ENCODE measurements around the gene BRCA2.

BRCA2 gene

DNA sequence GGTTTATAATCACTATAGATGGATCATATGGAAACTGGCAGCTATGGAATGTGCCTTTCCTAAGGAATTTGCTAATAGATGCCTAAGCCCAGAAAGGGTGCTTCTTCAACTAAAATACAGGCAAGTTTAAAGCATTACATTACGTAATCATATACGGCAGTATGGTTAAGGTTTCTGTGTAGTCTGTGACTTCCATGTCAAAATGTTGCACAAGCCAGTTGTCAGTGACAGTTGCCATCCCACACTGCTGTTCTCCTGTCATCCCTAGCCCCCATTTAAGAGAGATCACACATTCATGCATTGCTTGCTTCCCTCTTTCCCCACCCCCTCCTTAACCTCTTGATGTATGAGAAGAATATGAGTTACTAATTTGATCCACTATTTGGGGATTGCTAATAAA lies 47.3 kb downstream of the BRCA2 start:
- DNase-seq, result no peak
- in situ Hi-C loops (cut with HindIII; ENCODE audit: low pct_ligation_motif_present, low pct_unique_long_range_greater_than_20kb, low sequenced_read_pairs), result no loop called here

- DNase-seq, result no peak
- in situ Hi-C loops (cut with HindIII; ENCODE audit: low pct_ligation_motif_present, low pct_unique_long_range_greater_than_20kb, low sequenced_read_pairs), result no loop called here
Measured at GRCh38 chr13:32370805-32371204, 55.5 kb downstream of the BRCA2 start.

DNA sequence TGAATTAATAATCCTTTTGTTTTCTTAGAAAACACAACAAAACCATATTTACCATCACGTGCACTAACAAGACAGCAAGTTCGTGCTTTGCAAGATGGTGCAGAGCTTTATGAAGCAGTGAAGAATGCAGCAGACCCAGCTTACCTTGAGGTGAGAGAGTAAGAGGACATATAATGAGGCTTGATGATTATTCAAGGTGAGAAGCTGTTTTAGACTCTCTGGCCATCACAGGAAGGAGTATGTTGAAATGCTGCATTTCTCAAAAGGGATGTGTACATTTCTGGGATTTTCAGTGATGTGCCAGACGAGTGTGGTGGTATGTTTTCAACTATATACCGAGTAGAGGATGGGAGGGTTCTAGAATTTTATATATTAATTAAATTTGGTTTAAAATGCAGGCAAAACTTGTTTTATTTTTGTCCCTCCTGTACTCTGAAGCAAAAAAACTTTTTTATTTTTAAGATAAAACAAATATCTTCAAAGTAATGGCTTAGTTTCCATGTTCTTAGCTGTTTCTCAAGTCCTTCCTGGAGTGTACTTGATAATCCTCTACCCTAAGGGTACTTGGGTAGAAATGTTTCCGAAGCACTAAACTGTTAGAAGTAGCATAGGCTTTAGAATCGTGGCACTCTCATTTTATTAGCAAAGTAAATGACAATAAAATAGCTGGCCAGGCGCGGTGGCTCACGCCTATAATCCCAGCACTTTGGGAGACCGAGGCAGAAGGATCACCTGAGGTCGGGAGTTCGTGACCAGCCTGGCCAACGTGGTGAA lies 61.5 kb downstream of the BRCA2 start:
- no peak for DNase-seq
- in situ Hi-C loops (cut with HindIII; ENCODE audit: low pct_ligation_motif_present, low pct_unique_long_range_greater_than_20kb, low sequenced_read_pairs), result no loop called here

DNA sequence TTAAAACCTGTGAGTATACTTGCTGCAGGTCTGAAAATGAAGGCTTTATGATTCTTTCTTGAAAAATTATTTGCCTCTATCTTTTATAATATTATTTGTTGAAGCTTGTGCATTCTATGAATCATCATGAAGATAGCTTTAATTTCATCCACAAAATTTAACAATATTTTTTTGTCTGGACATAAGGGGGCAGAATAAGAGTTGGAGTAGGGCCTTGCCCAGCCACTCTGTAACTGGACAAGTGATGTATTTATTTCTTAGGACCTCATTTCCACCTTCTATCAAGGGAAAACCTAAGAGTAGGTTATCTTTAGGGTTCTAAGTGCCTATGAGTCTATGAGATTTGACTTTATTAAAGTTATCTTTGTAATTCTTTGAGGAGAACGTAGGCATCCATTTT lies 62.7 kb downstream of the BRCA2 start:
- in situ Hi-C loops (cut with HindIII; ENCODE audit: low pct_ligation_motif_present, low pct_unique_long_range_greater_than_20kb, low sequenced_read_pairs), result no loop called here
- peak; percentile 3 for DNase-seq

DNA sequence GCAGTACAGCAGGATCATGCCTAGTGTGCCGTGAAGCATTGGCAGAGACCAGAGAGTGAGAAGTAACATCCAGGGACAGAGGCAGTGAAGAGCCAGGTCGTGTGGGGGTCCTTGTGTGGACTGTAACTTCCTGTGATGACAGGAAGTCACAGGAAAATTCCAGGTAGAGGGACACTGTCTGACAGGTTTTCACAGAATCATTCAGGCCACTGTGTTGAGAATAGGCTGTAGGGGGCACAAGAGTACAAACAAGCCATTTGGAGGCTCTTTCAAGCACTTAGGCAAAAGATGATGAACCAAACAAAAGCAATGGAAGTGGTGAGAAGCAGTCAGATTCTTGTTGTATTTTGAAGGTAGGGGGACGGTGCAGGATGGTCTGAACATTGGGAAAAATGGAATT lies 66.2 kb downstream of the BRCA2 start:
- in situ Hi-C loops (cut with HindIII; ENCODE audit: low pct_ligation_motif_present, low pct_unique_long_range_greater_than_20kb, low sequenced_read_pairs), result no loop called here
- peak; percentile 8 for DNase-seq

DNA sequence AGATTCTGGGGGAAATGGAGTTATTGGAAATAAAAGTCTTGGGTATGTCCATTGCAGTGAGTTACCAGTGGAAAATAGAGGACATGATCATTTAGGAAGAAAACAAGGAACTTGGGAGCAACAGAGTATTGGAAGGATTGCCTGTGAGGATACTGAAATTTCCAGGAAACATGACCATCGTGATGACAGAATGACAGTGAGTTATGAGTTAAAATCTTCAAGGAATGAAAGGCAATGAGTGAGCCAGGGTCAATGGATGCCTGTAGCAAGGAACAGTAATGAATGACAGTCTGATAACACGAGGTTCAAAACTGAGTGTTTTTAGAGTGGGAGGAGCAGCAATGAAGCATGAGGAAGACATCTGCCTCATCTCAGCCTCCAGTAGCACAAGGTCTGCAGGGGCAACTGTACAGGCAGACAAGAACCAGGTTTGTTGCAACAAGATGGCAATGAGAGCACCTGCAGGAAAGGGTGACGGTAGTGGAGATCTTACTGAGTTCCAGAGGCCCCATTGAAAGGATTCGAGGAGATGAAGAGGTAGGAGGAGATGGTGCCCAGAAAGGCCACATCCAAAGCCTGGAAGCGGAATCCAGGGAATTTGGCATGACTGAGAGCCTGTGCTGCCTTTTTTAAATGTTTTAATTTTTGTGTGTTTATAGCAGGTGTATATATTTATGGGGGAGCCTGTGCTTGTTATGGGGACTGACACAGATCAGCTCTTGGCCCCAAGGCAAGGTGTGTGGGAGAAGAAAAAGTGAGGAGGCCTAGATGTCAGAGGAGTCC lies 68.7 kb downstream of the BRCA2 start:
- in situ Hi-C loops (cut with HindIII; ENCODE audit: low pct_ligation_motif_present, low pct_unique_long_range_greater_than_20kb, low sequenced_read_pairs), result no loop called here
- no peak for DNase-seq

DNA sequence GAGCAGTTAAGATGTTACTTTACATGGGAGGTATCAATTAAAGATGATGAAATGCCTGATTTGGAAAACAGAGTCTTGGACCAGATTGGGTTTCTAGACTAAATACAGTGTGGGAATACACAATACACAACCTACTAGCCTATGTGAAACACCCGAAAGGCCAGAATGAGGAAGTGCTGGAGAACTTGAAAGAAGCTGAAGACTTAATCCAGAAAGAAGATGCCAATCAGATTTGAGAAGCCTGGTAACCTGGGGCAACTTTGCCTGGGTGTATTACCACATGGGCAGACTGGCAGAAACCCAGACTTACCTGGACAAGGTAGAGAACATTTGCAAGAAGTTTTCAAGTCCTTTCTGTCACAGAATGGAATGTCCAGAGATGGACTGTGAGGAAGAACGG lies 69.4 kb downstream of the BRCA2 start:
- in situ Hi-C loops (cut with HindIII; ENCODE audit: low pct_ligation_motif_present, low pct_unique_long_range_greater_than_20kb, low sequenced_read_pairs), result no loop called here
- DNase-seq, result no peak

DNA sequence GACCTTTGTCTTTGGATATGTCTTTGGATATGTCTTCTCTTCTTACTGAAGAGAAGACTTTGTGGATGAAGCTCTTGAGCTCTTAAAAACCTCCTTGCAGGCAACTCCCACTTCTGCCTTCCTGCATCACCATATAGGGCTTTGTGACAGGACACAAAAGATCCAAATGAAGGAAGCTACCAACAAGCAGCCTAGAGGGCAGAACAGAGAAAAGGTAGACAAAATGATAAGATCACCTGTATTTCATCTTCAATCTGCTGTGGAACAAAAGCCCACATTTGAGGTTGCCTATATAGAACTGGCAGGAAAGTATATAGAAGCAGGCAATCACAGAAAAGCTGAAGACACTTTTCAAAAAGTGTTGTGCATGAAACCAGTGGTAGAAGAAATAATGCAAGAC lies 70.1 kb downstream of the BRCA2 start:
- in situ Hi-C loops (cut with HindIII; ENCODE audit: low pct_ligation_motif_present, low pct_unique_long_range_greater_than_20kb, low sequenced_read_pairs), result no loop called here
- DNase-seq, result no peak

- DNase-seq, result no peak
- in situ Hi-C loops (cut with HindIII; ENCODE audit: low pct_ligation_motif_present, low pct_unique_long_range_greater_than_20kb, low sequenced_read_pairs), result no loop called here
Measured at GRCh38 chr13:32390048-32390447, 74.7 kb downstream of the BRCA2 start.

DNA sequence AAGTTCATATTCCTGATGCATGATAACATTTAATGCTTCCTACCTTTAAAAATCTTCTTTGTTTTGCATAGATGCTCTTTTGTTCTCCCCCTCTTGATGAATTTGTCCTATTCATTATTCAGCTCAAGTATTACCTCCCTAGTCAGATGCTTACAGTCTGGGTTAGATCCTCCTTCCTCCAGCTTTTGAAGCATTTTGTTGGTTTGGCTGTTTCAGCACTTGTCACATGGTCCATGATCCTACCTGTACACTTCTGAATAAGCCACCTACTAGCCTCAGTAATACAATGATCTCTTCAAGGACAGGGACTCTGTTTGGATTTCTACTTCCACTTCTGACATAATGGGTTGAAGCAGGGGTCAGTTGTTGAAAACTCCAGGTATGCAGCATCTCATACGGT lies 75.2 kb downstream of the BRCA2 start:
- DNase-seq, result no peak
- in situ Hi-C loops (cut with HindIII; ENCODE audit: low pct_ligation_motif_present, low pct_unique_long_range_greater_than_20kb, low sequenced_read_pairs), result no loop called here

DNA sequence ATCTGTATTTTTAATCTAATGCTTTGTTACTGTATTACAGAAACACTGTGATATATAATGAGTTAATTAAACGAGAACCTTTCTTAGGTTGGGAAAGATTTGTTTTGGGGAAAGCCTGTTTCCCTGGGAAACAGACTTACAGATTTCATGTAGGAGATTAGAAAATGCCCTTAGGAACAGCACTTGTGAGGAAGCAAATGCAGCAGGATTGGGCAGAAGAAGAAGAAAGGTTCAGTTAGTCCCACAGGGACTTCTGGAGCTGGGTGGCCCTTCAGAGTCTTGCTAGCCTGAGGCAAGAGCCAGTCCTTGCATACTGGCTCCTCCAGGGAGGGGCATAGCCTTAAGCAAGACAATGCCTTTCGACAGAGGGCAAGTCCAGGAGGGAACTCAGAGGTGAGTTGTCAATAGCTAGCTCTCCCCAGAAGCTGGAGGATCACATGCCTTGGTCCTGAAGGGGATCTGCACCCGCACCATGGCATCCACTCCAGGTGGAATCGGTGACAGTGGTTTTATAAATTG lies 75.9 kb downstream of the BRCA2 start:
- in situ Hi-C loops (cut with HindIII; ENCODE audit: low pct_ligation_motif_present, low pct_unique_long_range_greater_than_20kb, low sequenced_read_pairs), result no loop called here
- no peak for DNase-seq

DNA sequence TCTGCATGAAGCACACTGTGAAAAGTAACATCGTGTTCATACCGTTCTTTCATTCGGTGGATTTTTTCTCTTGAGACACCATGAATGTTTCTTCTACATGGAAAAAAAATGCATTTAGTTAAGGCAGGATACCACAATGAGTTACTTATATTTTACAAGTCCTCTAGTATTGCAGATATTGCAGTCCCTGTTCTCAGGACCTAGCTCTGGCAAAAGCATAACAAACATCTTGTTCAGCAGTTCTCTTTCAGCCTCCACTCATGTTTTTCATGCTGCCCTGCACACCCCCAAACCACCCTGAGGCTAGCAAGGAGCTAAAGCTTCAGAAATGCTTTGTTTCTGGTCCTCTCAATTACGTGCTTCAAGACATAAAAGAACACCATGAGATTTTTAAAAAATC lies 87.8 kb downstream of the BRCA2 start:
- in situ Hi-C loops (cut with HindIII; ENCODE audit: low pct_ligation_motif_present, low pct_unique_long_range_greater_than_20kb, low sequenced_read_pairs), result no loop called here

GRCh38 chr13:32407854-32408253 lies 92.5 kb downstream of the BRCA2 start:
- in situ Hi-C loops (cut with HindIII; ENCODE audit: low pct_ligation_motif_present, low pct_unique_long_range_greater_than_20kb, low sequenced_read_pairs), result no loop called here
- DNase-seq, result no peak

More for the DNA sequence above, 87.8 kb downstream of the BRCA2 start:
- no peak for DNase-seq

DNA sequence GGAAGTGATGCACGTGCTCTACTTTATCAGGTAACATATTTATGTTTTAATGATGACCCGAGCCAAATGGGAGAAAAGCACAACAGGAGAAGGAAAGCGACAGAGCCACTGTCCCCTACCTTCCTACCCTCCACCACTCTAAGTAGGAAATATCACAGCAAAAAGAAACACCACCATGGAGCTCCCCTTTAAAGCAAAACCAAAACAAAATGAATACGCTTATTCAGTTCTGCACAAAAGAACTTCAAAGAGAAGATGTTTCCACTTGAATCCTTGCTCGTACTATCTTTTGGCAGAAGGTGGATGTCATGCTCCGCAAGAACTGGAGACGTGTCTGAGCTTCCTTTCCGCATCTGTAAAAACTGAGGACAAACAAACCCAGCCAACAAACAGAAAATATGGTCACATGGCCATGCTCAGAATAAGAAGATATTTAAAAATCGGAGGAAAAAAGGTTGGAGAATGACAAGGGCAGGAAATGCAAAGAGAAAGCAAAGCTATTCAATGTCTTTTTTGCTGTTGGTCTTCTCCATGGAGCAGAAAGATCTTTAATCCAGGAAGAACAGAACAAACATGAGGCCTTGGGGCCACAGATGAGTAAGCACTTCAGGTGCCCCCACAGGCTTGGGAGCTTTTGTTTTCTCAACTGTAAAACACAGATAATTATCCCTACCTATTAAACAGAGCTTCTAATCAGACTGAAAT lies 93.1 kb downstream of the BRCA2 start:
- no peak for DNase-seq
- in situ Hi-C loops (cut with HindIII; ENCODE audit: low pct_ligation_motif_present, low pct_unique_long_range_greater_than_20kb, low sequenced_read_pairs), result no loop called here

DNA sequence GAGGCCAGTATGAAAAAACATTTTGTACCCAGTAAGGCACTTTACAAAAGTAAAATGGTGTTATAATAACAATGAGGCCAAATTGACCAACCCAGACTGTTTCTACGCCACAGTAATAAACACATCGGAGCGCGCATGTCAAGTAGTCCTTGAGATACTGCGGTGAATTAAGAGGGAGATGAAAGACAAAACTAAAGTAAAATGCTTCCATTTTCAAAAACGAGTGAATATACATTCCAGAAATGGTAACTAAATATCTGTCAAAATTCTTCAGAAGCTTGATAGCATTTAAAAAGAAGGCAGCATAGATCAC lies 93.6 kb downstream of the BRCA2 start:
- in situ Hi-C loops (cut with HindIII; ENCODE audit: low pct_ligation_motif_present, low pct_unique_long_range_greater_than_20kb, low sequenced_read_pairs), result no loop called here
- DNase-seq, result no peak

- no peak for DNase-seq
- in situ Hi-C loops (cut with HindIII; ENCODE audit: low pct_ligation_motif_present, low pct_unique_long_range_greater_than_20kb, low sequenced_read_pairs), result no loop called here
Measured at GRCh38 chr13:32409561-32410421, 94.5 kb downstream of the BRCA2 start.

DNA sequence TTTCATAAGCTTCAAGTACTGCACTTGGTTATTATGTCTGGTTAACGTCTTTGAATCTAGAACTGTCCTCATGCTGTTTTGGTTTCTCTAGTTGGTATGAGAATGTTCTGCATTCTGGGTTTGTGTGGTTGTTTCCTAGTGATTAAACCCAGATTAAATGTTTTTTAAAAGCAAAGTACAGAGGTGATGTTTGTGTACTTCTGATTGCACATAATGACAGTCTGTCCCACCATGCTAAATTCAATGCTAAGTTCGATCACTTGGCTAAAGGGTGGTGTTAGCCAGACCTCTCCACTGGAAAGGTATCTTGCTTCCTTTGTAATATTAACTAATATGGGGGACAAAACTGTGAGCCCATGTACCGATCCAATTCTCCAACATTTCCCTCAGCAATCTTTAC lies 98.0 kb downstream of the BRCA2 start:
- in situ Hi-C loops (cut with HindIII; ENCODE audit: low pct_ligation_motif_present, low pct_unique_long_range_greater_than_20kb, low sequenced_read_pairs), result no loop called here
- DNase-seq, result no peak

DNA sequence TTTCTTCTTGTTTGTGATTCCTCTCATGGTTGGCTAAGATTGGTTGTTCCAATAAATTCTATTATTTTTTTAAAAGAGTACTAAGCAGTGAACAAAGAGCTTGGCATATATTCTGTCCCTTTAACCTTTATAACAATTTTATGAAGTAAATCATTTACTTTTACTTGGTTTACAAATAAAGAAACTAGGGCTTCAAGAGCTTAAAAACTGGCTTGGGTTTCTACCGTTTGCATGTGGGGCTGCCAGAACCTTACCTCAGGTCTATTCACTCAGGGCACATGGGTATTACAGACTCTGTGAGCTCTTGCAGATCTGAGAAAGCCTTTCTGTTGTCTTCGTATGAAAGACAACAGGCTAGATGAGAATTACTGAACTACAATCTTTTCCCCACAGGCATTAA lies 99.3 kb downstream of the BRCA2 start:
- DNase-seq, result no peak
- in situ Hi-C loops (cut with HindIII; ENCODE audit: low pct_ligation_motif_present, low pct_unique_long_range_greater_than_20kb, low sequenced_read_pairs), result no loop called here

DNA sequence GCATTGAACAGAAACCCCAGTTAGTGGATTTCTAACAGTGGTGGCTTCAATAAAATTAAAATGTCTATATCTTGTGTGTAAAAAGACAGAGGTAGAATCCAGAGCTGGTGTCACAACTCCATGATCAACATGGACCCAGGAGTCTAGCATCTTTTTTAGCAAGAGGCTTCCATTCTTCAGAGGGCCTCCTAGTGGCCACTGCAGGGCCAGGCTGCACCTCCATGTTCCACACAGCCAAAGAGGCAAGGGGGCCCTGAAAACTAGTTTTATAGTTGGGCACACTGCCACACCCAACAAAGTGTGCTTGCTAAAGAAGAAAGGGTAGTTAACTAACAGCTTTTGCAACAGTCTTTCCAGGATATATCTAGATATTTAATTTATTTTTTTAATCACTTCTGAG lies 99.7 kb downstream of the BRCA2 start:
- in situ Hi-C loops (cut with HindIII; ENCODE audit: low pct_ligation_motif_present, low pct_unique_long_range_greater_than_20kb, low sequenced_read_pairs), result no loop called here

More for the DNA sequence above, 99.7 kb downstream of the BRCA2 start:
- peak; percentile 6 for DNase-seq

All from ACHN (cell line).